GM19035 (cell line): ENCODE results near the gene RNU1-3.
"Not testable (repeated sequence)": the region's sequence is repeated elsewhere in the genome, so short reads cannot be mapped to it uniquely, and the experiment has no call there.

ENCODE experiments used
- ATAC-seq: cut with Tn5 transposase; IDR thresholded peaks from one replicate; pipeline ENCODE4 v1.9.1; 2021; ENCODE audit not compliant: unreplicated experiment

Gene RNU1-3

GRCh38 chr1:16694308-16694702 is 27.6 kb upstream of the RNU1-3 start:
- not testable (repeated sequence) for ATAC-seq

GRCh38 chr1:16693449-16694307 is 26.9 kb upstream of the RNU1-3 start:
- ATAC-seq: not testable (repeated sequence)

DNA sequence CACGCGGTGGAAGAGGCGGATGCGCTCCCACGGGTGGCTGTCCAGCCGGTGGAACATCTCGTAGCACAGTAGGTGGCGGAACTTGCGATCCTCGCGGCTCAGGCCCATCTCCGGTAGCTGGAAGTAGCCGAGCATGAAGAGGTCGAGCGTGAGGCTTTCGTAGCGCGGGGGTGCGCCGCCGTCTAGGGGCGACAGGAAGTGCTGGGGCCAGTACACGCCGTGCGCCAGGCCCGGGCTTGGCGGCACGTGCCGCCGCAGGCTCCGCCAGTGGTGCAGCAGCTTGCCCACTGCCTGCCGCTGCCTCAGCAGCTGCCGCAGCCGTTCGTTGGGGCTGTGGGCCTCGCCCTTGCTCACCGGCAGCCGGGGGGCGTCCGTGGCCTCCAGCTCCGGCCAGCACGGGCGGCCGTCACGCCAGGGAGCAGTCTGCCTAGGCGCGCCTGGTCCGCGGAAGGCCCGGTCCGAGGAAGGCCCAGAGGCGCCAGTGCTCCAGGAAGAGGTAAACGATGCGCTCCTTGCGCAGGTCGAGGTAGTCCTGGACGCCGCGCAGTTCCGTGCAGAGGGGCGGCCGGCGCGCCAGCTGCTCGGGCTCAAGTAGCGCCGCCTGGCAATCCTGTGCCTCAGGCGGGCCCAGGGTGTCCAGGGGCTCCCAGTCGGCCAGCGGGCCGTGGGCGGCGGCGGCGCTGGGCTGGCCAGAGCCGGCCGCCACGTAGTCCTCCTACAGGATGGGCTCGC is 26.1 kb upstream of the RNU1-3 start:
- ATAC-seq: not testable (repeated sequence)

DNA sequence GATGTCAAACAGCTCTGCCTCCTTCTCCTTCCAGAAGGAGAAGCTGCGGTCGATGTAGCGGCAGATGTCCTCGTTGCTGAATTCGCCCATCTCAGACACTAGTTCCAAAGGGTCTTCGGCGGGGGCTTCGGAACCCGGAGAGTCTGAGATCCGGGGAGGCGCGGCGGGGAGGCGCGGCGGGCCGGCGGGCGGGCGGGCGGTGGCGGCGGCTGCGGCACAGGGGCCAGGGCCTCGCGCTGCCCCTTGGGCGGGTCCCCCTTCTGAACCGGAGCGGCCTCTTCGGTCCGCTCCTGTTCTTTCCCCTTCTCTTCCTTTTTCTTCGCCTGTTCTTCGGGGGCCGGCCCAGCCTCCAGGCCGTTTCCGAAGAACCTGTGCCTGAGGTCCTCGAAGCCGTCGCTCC is 25.5 kb upstream of the RNU1-3 start:
- not testable (repeated sequence) for ATAC-seq

DNA sequence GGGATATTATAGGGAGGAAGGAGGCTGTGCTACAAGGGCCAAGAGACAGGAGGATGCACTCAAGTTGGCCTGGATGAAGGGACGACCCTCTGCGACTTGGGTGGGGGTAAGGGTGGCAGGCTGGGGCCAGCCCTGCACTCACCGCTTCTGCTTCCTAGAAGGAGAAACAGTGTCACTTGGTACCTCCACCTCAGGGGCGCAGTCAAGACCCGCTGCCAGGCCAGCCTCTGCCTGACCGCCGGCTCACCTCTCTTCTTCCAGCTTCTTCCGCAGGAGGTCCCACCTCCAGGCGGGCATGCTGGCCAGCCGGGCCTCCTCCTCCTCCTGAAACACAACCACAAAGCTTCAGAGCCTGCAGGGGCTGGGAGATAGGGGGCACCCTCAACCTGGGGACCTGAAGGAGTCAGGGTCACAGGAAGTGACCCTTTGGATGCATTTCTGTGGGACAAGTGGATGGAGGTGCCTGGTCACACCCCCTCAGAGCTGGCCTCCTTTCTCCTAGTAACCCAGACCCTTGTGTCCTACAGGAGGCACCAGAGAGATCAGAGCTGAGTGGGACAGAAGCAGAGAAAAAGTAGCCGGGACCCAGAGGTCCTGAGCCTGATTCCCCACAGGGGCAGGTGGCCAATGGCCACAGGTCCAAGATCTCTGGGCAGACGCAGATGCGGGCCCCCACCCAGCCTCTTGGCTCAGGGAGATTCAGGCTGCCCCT is 24.4 kb upstream of the RNU1-3 start:
- ATAC-seq: not testable (repeated sequence)

DNA sequence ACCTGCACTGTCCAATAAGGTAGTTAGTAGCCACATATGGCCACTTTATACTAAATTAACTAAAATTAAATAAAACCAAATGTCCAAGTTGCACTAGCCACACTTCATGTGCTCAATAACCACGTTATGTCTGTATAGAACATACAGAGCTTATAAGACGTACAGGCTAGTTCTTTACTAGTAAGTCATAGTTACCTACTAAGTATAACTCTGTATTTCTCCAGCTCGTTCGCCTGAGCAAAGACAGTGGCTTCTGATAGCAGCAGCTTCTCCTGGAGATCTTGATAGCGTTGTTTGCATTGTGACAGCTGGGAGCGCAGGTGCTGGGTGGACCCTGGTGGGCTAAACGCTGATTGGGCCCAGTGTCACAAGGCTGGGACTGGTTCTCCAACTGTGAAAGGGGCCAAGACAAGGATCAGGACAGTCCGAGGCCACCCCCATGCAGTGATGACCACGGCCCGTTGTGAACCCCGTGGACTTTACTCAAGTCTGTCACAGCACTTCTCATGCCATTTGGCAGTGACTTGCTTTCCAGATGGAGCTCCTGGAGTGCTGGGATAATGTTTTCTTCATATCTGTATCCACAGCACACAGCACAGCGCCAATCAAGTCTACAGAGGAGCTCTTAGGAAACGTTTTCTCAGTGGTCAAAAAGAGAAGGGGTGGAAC is 20.5 kb upstream of the RNU1-3 start:
- not testable (repeated sequence) for ATAC-seq

DNA sequence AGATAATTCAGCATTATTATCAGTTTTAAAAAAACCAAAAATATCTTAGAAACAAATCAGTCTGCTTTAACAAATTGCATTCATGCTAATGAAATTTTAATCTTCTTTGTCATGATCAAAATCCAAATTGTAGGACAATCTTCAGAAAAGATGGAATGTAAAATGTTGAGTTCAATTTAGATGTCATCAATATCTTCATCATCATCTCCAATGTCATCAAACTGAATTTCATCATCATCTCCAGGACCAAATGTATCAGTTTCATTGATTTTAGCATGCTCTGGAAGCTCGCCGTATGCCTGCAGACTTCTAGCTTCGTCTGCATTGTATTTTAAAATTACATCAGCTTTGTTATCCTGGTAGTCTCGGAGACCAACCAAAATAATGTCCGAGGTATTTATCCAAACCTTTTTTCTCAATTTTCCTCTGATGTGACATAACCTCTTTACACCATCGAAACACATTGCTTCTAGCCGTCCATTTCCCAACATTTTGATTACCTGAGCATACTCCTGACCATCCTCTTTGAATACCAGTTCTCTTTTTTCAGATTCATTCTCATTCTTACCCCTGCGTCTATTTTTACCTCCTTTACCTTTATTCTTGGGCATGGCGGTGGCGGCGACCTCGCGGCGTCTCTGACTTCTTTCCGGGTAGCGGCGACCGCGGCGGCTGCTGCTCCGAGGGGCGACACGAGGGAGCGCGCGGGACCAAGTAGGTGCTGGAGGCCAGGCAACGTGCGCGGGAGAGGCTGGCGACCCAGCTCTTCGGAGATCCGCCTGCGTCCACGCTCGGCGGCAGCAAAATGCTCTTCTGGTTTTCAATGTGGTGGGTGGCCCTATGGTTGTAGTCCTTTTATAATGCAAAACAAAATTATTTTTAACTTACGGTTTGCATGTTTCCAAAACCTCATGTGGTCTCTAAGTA is 19.0 kb upstream of the RNU1-3 start:
- not testable (repeated sequence) for ATAC-seq

- not testable (repeated sequence) for ATAC-seq
These were observed 18.1 kb upstream of the RNU1-3 start for GRCh38 chr1:16684738-16685337.

- not testable (repeated sequence) for ATAC-seq
These were observed 17.4 kb upstream of the RNU1-3 start for GRCh38 chr1:16684152-16684551.

GRCh38 chr1:16682803-16683202 is 16.1 kb upstream of the RNU1-3 start:
- not testable (repeated sequence) for ATAC-seq

DNA sequence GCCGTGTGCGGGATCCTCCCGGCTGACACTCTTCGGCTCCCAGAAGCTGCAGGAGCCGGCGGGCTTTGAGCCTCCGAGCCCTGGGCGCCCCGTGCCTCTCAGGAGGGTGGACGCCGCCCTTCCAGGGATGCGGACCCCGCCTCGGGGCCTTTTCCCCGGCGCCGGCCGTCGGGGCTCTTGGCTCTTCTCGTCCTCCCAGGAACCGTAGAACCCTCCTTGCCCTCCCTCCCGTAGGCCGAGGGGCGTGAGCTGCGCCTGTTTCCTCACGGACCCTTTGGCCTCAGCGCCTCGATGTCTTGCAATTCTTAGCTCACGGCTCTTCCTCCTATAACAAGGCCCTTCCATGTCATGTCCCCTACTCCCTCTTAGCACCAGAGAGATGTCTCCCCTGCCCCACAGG is 13.6 kb upstream of the RNU1-3 start:
- not testable (repeated sequence) for ATAC-seq

GRCh38 chr1:16677552-16678431 is 11.0 kb upstream of the RNU1-3 start:
- no peak for ATAC-seq

DNA sequence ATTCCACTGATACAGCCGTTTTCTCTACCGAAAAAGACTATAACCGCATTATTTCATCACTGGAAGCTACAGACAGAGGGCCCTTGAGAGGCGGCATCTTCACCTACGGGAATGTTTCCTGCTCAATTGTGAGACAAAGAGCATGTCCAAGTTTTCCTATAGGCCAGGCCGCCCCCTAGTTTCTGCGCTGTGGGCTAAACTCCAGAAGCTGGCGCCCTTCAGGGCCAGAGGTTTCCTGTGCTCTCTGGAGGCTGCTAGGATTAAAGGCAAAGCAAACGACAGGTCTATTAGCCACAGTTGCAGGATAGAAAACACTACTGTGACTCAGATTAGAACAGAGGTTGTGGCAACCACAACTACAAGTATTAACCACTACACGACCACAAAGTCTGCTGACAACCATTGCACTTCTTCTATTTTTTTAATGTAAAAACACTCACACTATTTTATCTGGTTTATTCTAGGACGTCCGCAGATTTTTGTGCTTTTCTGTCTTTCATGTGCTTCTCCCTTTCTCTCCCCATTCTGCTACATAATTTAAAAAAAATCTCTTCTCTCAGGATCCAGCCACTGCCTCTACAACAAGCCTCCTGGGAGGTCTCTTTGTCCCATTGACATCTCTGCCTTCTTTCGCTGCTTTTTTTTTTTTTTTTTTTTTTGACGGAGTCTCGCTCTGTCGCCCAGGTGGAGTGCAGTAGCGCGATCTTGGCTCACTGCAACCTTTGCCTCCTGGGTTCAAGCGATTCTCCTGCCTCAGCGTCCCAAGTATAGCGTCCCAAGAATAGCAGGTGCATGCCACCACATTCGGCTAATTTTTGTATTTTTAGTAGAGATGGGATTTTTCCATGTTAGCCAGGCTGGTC is 10.1 kb upstream of the RNU1-3 start:
- ATAC-seq: not testable (repeated sequence)

- not testable (repeated sequence) for ATAC-seq
These were observed 8.4 kb upstream of the RNU1-3 start for GRCh38 chr1:16675118-16675510.

- ATAC-seq: not testable (repeated sequence)
These were observed 7.2 kb upstream of the RNU1-3 start for GRCh38 chr1:16673976-16674375.

DNA sequence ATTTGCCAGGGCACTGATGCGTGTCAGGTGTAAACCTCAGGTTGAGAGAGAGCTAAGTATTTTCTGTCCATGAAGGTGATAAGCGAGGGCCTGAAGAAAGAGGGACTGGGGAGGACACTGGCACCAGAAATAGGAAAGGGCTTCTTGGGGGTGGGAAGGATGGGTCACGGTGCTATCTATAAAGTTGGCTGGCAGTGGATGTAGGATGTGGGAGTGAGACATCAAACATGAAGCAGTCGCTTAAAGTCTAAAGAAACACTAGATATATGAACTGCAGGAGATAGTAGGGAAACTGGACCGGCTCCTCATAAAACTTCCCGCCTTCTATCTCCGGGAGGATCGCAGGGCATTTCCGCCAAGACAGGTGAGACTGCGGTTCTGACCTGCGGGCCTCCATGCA is 912 bp downstream of the RNU1-3 start:
- ATAC-seq: not testable (repeated sequence)

DNA sequence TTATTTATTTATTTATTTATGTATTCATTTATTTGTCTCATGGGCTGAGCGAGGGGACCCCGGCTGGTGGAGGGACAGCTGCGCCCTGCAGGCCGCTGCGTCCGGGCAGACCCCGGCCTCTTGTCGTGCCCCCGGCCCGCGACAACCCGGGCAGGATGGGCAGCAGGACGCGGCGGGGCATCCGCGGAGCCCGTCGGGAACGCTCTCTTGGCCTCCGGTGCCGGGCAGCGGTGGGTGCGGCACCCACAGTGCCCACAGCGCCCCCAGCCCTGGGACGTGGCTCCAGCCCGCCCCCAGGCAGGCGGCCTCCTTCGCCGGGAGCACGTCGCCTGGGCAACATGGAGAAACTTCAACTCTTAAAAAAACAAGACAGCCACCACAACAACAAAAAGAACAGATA is 8.5 kb downstream of the RNU1-3 start:
- ATAC-seq: not testable (repeated sequence)
